Mucosa of stomach (tissue), 1 donor: ENCODE results near the gene PEX3.

Experiments
- H3K27me3 ChIP-seq: one replicate; pipeline ENCODE4 v1.7.0; 2013; ENCODE audit warnings: mild to moderate bottlenecking, low read length; ENCODE audit not compliant: control insufficient read depth, insufficient read depth
- H3K36me3 ChIP-seq: one replicate; pipeline ENCODE4 v1.7.0; 2013; ENCODE audit warnings: low read length; ENCODE audit not compliant: control insufficient read depth, insufficient read depth
- H3K4me1 ChIP-seq: one replicate; pipeline ENCODE4 v1.7.0; 2013; ENCODE audit warnings: mild to moderate bottlenecking, low read length; ENCODE audit not compliant: control insufficient read depth, insufficient read depth
- H3K4me3 ChIP-seq: one replicate; pipeline ENCODE4 v1.7.0; 2013; ENCODE audit warnings: low read length
- H3K9ac ChIP-seq: one replicate; pipeline ENCODE4 v1.7.0; 2013; ENCODE audit warnings: mild to moderate bottlenecking, low read length, moderate library complexity
- H3K9me3 ChIP-seq: one replicate; pipeline ENCODE4 v1.7.0; 2013; ENCODE audit warnings: mild to moderate bottlenecking, low read length, moderate library complexity; ENCODE audit not compliant: control insufficient read depth
- donor health status: Pancreatic carcinoma.

PEX3 gene

GRCh38 chr6:143450453-143451371, at the start of gene PEX3, which contains the start of gene ADAT2:
Gene PEX3, plus strand, starts transcription at chr6:143450805. Its CDS starts 238 bp downstream, at chr6:143451043.
Gene ADAT2, minus strand, starts transcription at chr6:143450695. Its CDS starts 37 bp downstream, at chr6:143450658.
- no peaks in the 10 kb centered on the region for H3K36me3 ChIP-seq
- H3K4me1 ChIP-seq, result peaks cover 7% of the 10 kb centered on the region
- H3K27me3 ChIP-seq, result no peaks in the 10 kb centered on the region
- peak within 1 kb of the TSS; percentile 73 for H3K4me3 ChIP-seq
- H3K9ac ChIP-seq, result peak within 1 kb of the TSS; percentile 85
- H3K9me3 ChIP-seq, result no peaks in the 10 kb centered on the region

- Histone ChIP-seq H3K9ac (no peak overlapping the region), H3K9me3 (no peaks in the 10 kb centered on the region), H3K4me3 (no peak overlapping the region), H3K4me1 (peaks cover 20% of the 10 kb centered on the region), H3K27me3 (no peaks in the 10 kb centered on the region), H3K36me3 (no peaks in the 10 kb centered on the region)
Observed at GRCh38 chr6:143401068-143401446, 49.5 kb upstream of the PEX3 start.

- Histone ChIP-seq H3K9ac (no peak overlapping the region), H3K9me3 (no peaks in the 10 kb centered on the region), H3K36me3 (no peaks in the 10 kb centered on the region), H3K27me3 (no peaks in the 10 kb centered on the region), H3K4me1 (peaks cover 14% of the 10 kb centered on the region), H3K4me3 (no peak overlapping the region)
Observed at GRCh38 chr6:143401636-143402370, 48.8 kb upstream of the PEX3 start.

GRCh38 chr6:143402721-143403336, 47.8 kb upstream of the PEX3 start:
- no peaks in the 10 kb centered on the region for H3K36me3 ChIP-seq
- H3K4me3 ChIP-seq, result no peak overlapping the region
- peaks cover 11% of the 10 kb centered on the region for H3K4me1 ChIP-seq
- H3K27me3 ChIP-seq, result no peaks in the 10 kb centered on the region
- H3K9ac ChIP-seq, result no peak overlapping the region
- no peaks in the 10 kb centered on the region for H3K9me3 ChIP-seq

- Histone ChIP-seq H3K9me3 (no peaks in the 10 kb centered on the region), H3K9ac (no peak overlapping the region), H3K4me1 (peaks cover 7% of the 10 kb centered on the region), H3K4me3 (no peak overlapping the region), H3K27me3 (no peaks in the 10 kb centered on the region), H3K36me3 (no peaks in the 10 kb centered on the region)
Observed at GRCh38 chr6:143405373-143406154, 45.0 kb upstream of the PEX3 start.

GRCh38 chr6:143406673-143407072, 43.9 kb upstream of the PEX3 start:
- no peak overlapping the region for H3K9ac ChIP-seq
- no peaks in the 10 kb centered on the region for H3K36me3 ChIP-seq
- no peak overlapping the region for H3K4me3 ChIP-seq
- H3K4me1 ChIP-seq, result no peaks in the 10 kb centered on the region
- no peaks in the 10 kb centered on the region for H3K27me3 ChIP-seq
- no peaks in the 10 kb centered on the region for H3K9me3 ChIP-seq

- Histone ChIP-seq H3K4me1 (no peaks in the 10 kb centered on the region), H3K27me3 (no peaks in the 10 kb centered on the region), H3K4me3 (no peak overlapping the region), H3K9me3 (no peaks in the 10 kb centered on the region), H3K36me3 (no peaks in the 10 kb centered on the region), H3K9ac (no peak overlapping the region)
Observed at GRCh38 chr6:143408151-143408786, 42.3 kb upstream of the PEX3 start.

GRCh38 chr6:143408787-143409162, 41.8 kb upstream of the PEX3 start:
- H3K4me1 ChIP-seq, result no peaks in the 10 kb centered on the region

GRCh38 chr6:143410859-143411270, 39.7 kb upstream of the PEX3 start:
- H3K9me3 ChIP-seq, result no peaks in the 10 kb centered on the region
- no peaks in the 10 kb centered on the region for H3K36me3 ChIP-seq
- no peak overlapping the region for H3K4me3 ChIP-seq
- H3K27me3 ChIP-seq, result no peaks in the 10 kb centered on the region
- no peak overlapping the region for H3K9ac ChIP-seq
- no peaks in the 10 kb centered on the region for H3K4me1 ChIP-seq

More at GRCh38 chr6:143408787-143409162, 41.8 kb upstream of the PEX3 start:
- Histone ChIP-seq H3K27me3 (no peaks in the 10 kb centered on the region), H3K9me3 (no peaks in the 10 kb centered on the region), H3K4me3 (no peak overlapping the region), H3K36me3 (no peaks in the 10 kb centered on the region), H3K9ac (no peak overlapping the region)

- Histone ChIP-seq H3K9ac (no peak overlapping the region), H3K4me1 (no peaks in the 10 kb centered on the region), H3K4me3 (no peak overlapping the region), H3K36me3 (no peaks in the 10 kb centered on the region), H3K27me3 (no peaks in the 10 kb centered on the region), H3K9me3 (no peaks in the 10 kb centered on the region)
Observed at GRCh38 chr6:143414769-143415168, 35.8 kb upstream of the PEX3 start.

GRCh38 chr6:143419526-143419925, 31.1 kb upstream of the PEX3 start:
- Histone ChIP-seq H3K9me3 (no peaks in the 10 kb centered on the region), H3K4me3 (no peak overlapping the region), H3K27me3 (no peaks in the 10 kb centered on the region), H3K4me1 (no peaks in the 10 kb centered on the region), H3K9ac (no peak overlapping the region), H3K36me3 (no peaks in the 10 kb centered on the region)
